H1 (cell line): Measurements from ENCODE around the gene TMEM18. TPM values are rescaled to one million over a fixed set of nuclear protein-coding genes. Genes with fewer than 3 reads are reported as not detected.

Source experiments
- CTCF ChIA-PET: fragments of 300-600 bp; sonication (Branson Sonifier 250); formaldehyde crosslinking; loops from one replicate; lab custom pipeline; 2021; ENCODE audit not compliant: partially characterized antibody; lab: Charles Lee
- POLR2A ChIA-PET: fragments of 300-600 bp; sonication (Branson Sonifier 250); formaldehyde crosslinking; loops from one replicate; lab custom pipeline; 2021; ENCODE audit warnings: inconsistent platforms; ENCODE audit not compliant: partially characterized antibody; lab: Charles Lee
- DNase-seq, 2 experiments: peaks; one replicate each; pipeline versions ENCODE4 v3.0.0 to v3.0.0-alpha.2; 2010 to 2022; ENCODE audit warnings: low spot score in 2 of 2, low read depth in 1 of 2, mixed read lengths in 1 of 2
- FAIRE-seq: peaks from 2 replicates; lab custom pipeline; 2011; peaks lifted over from hg19 to GRCh38; lab: Jason Lieb, UNC
- H2AFZ ChIP-seq: 2 replicates; pipeline ENCODE4 v1.8.1; 2012; ENCODE audit warnings: low read length, inconsistent platforms
- H2AK5ac ChIP-seq: 2 replicates; pipeline ENCODE4 v1.6.1; 2013; ENCODE audit warnings: low read depth, low read length
- H2BK120ac ChIP-seq: replicated peaks from 2 replicates; pipeline ENCODE3; 2013; ENCODE audit warnings: low read depth, low read length, inconsistent platforms
- H2BK12ac ChIP-seq: 2 replicates; pipeline ENCODE4 v1.6.1; 2013; ENCODE audit warnings: low read depth, low read length
- H2BK15ac ChIP-seq: 2 replicates; pipeline ENCODE4 v1.6.1; 2013; ENCODE audit warnings: low read length
- H2BK20ac ChIP-seq: 2 replicates; pipeline ENCODE4 v1.6.1; 2013; ENCODE audit warnings: low read length
- H2BK5ac ChIP-seq: 2 replicates; pipeline ENCODE4 v1.6.1; 2013; ENCODE audit warnings: low read depth, low read length
- H3K14ac ChIP-seq: 2 replicates; pipeline ENCODE4 v1.6.1; 2013; ENCODE audit warnings: inconsistent platforms; ENCODE audit not compliant: insufficient read length
- H3K18ac ChIP-seq: 2 replicates; pipeline ENCODE4 v1.6.1; 2013; ENCODE audit warnings: low read length; ENCODE audit errors: extremely low read depth
- H3K23ac ChIP-seq: 2 replicates; pipeline ENCODE4 v1.6.1; 2013; ENCODE audit warnings: inconsistent platforms; ENCODE audit not compliant: insufficient read length
- H3K23me2 ChIP-seq: 2 replicates; pipeline ENCODE4 v1.6.1; 2013; ENCODE audit warnings: low read depth, low read length
- H3K27ac ChIP-seq: 2 replicates; pipeline ENCODE4 v1.6.1; 2011; ENCODE audit warnings: low read depth, low read length, inconsistent platforms
- H3K27me3 ChIP-seq, 4 experiments: replicated peaks in 1 of 4; 1 replicate in 1 of 4; 2 replicates in 3 of 4; pipeline versions ENCODE4 v1.6.1 to v1.8.1; 2011 to 2013; ENCODE audit warnings: low read length in 3 of 4, mild to moderate bottlenecking in 3 of 4, inconsistent platforms in 2 of 4, mixed read lengths in 2 of 4, moderate library complexity in 1 of 4; ENCODE audit not compliant: control insufficient read depth in 3 of 4, insufficient read depth in 3 of 4; ENCODE audit errors: extremely low read depth in 1 of 4
- H3K36me3 ChIP-seq, 4 experiments: 2 replicates each; pipeline versions ENCODE4 v1.6.1 to v1.8.1; 2011 to 2013; ENCODE audit warnings: mild to moderate bottlenecking in 4 of 4, low read length in 3 of 4, moderate library complexity in 2 of 4, control low read depth in 1 of 4, inconsistent platforms in 1 of 4; ENCODE audit not compliant: insufficient read depth in 4 of 4, control insufficient read depth in 2 of 4
- H3K4ac ChIP-seq: replicated peaks from 2 replicates; pipeline ENCODE3; 2013; ENCODE audit warnings: low read length, low read depth, mixed read lengths, inconsistent platforms; ENCODE audit not compliant: insufficient read length
- H3K4me1 ChIP-seq, 4 experiments: replicated peaks in 1 of 4; 1 replicate in 1 of 4; 2 replicates in 3 of 4; pipeline versions ENCODE4 v1.6.1 to v1.8.1; 2011 to 2013; ENCODE audit warnings: low read length in 3 of 4, inconsistent platforms in 2 of 4, mixed read lengths in 1 of 4; ENCODE audit not compliant: insufficient read depth in 4 of 4, control insufficient read depth in 3 of 4
- H3K4me2 ChIP-seq, 2 experiments: 2 replicates each; pipeline versions ENCODE4 v1.6.1 to v1.8.1; 2011 to 2013; ENCODE audit warnings: low read depth in 2 of 2, low read length in 2 of 2, control low read depth in 1 of 2, inconsistent platforms in 1 of 2, mild to moderate bottlenecking in 1 of 2; ENCODE audit not compliant: insufficient read depth in 1 of 2
- H3K4me3 ChIP-seq, 4 experiments: fragments of 200-600, 300-600 bp in 1 of 4; sonication (generic), shearing (Covaris generic), sonication (Bioruptor Twin) in 1 of 4; 2 replicates each; pipeline versions ENCODE4 v1.5.1 to v1.8.1; 2011 to 2016; ENCODE audit warnings: low read length in 4 of 4, low read depth in 3 of 4, control low read depth in 2 of 4, inconsistent platforms in 2 of 4, mild to moderate bottlenecking in 2 of 4, mixed read lengths in 1 of 4, moderate library complexity in 1 of 4; ENCODE audit not compliant: insufficient read depth in 2 of 4; ENCODE audit errors: extremely low read depth in 1 of 4
- H3K56ac ChIP-seq: replicated peaks from 2 replicates; pipeline ENCODE3; 2013; ENCODE audit warnings: low read depth, mild to moderate bottlenecking, mixed read lengths, low read length, inconsistent platforms; ENCODE audit not compliant: insufficient read length
- H3K79me1 ChIP-seq: 2 replicates; pipeline ENCODE4 v1.6.1; 2013; ENCODE audit warnings: low read depth, low read length, control low read depth
- H3K79me2 ChIP-seq, 2 experiments: 2 replicates each; pipeline versions ENCODE4 v1.6.1 to v1.8.1; 2012 to 2013; ENCODE audit warnings: low read length in 2 of 2, mild to moderate bottlenecking in 2 of 2, inconsistent platforms in 1 of 2; ENCODE audit not compliant: insufficient read depth in 2 of 2, control insufficient read depth in 1 of 2
- H3K9ac ChIP-seq, 4 experiments: replicated peaks in 1 of 4; 1 replicate in 1 of 4; 2 replicates in 3 of 4; pipeline versions ENCODE4 v1.6.1 to v1.8.1; 2011 to 2013; ENCODE audit warnings: low read depth in 3 of 4, low read length in 3 of 4, control low read depth in 2 of 4, mild to moderate bottlenecking in 2 of 4, moderate library complexity in 2 of 4, inconsistent platforms in 1 of 4; ENCODE audit errors: extremely low read depth in 1 of 4
- H3K9me3 ChIP-seq, 2 experiments: 2 replicates each; pipeline versions ENCODE4 v1.6.1 to v1.8.1; 2012 to 2013; ENCODE audit warnings: mild to moderate bottlenecking in 2 of 2, moderate library complexity in 2 of 2, control low read depth in 1 of 2, inconsistent platforms in 1 of 2, low read depth in 1 of 2, low read length in 1 of 2, mixed read lengths in 1 of 2; ENCODE audit not compliant: insufficient read depth in 2 of 2
- H4K20me1 ChIP-seq, 2 experiments: replicated peaks in 1 of 2; 2 replicates each; pipeline versions ENCODE3 to v1.8.1; 2011 to 2013; ENCODE audit warnings: inconsistent platforms in 2 of 2, low read length in 2 of 2, mild to moderate bottlenecking in 1 of 2; ENCODE audit not compliant: insufficient read depth in 2 of 2, control insufficient read depth in 1 of 2
- H4K5ac ChIP-seq: 2 replicates; pipeline ENCODE4 v1.6.1; 2013; ENCODE audit warnings: low read length, low read depth, mixed read lengths, inconsistent platforms; ENCODE audit not compliant: insufficient read length
- H4K8ac ChIP-seq: 2 replicates; pipeline ENCODE4 v1.8.0; 2013; ENCODE audit warnings: mild to moderate bottlenecking, moderate library complexity, low read length, inconsistent platforms; ENCODE audit not compliant: insufficient read depth; ENCODE audit errors: extremely low read depth
- H4K91ac ChIP-seq: replicated peaks from 2 replicates; pipeline ENCODE3; 2013; ENCODE audit warnings: low read length, mixed read lengths, inconsistent platforms; ENCODE audit not compliant: insufficient read length
- BACH1 ChIP-seq: IDR thresholded peaks from 2 replicates; pipeline ENCODE4 v1.6.1; 2012; ENCODE audit warnings: low read length, improper control_type of control experiment
- KDM1A ChIP-seq: fragments of 200-600, 300-600 bp; sonication (generic); IDR thresholded peaks from 2 replicates; pipeline ENCODE4 v1.7.1; 2016; ENCODE audit warnings: mild to moderate bottlenecking, low read length, borderline replicate concordance
- MAX ChIP-seq: IDR thresholded peaks from 2 replicates; pipeline ENCODE4 v1.6.1; 2012; ENCODE audit warnings: inconsistent platforms
- RNF2 ChIP-seq: fragments of 200-900, 300-1000 bp; sonication (generic); IDR thresholded peaks from 2 replicates; pipeline ENCODE4 v1.7.1; 2016; ENCODE audit warnings: borderline replicate concordance, low read depth, mild to moderate bottlenecking, antibody characterized with exemption, low read length; ENCODE audit not compliant: poor library complexity, severe bottlenecking; ENCODE audit errors: missing control alignments
- SUZ12 ChIP-seq: fragments of 200-600 bp; sonication (generic); IDR thresholded peaks from 2 replicates; pipeline ENCODE4 v1.6.1; 2012; ENCODE audit warnings: mild to moderate bottlenecking, inconsistent platforms, low read length, moderate library complexity, mixed read lengths
- WGBS, 2 experiments: shearing (Covaris generic) in 1 of 2; methylation state at CpG; one replicate each; pipeline versions ENCODE4 v1.1.6 to v1.1.7; 2013 to 2015; ENCODE audit warnings: low lambda C conversion rate in 2 of 2, mixed read lengths in 2 of 2, inconsistent platforms in 1 of 2, low coverage in 1 of 2, missing lambda C conversion rate in 1 of 2; ENCODE audit not compliant: insufficient replicate concordance in 2 of 2, insufficient coverage in 1 of 2, insufficient read length in 1 of 2; ENCODE audit errors: extremely low coverage in 1 of 2, missing lambda C conversion rate in 1 of 2; 5-methylcytosine and 5-hydroxymethylcytosine counted together
- polyA plus RNA-seq, 7 experiments: library from polyadenylated mRNA; depleted of rRNA in 3 of 7; stranded (reverse) in 5 of 7; unstranded in 2 of 7; fragments of >200 nt in 5 of 7; fragments of 200-250 nt in 2 of 7; gene quantifications; 1 replicate in 5 of 7; 2 replicates in 1 of 7; 4 replicates in 1 of 7; pipeline versions ENCODE4 v1.2.1 to v1.2.3, GENCODE V29; 2011 to 2013; ENCODE audit warnings: missing spikeins in 2 of 7, mixed read lengths in 2 of 7
- total RNA-seq: library from RNA; stranded (reverse); fragmentation: NEBNext Ultra II Directional; extraction: Animal tissue kit (Norgen Biotek cat#: 25700); gene quantifications from 2 replicates; pipeline ENCODE4 v1.2.1, GENCODE V29; 2021

The TMEM18 gene
- total and polyA plus RNA-seq, 2 of the 8 experiments (the other 6 are each of a cell fraction or from before 2014, with no cell fraction given), result 22.4 to 27.1 TPM

DNA sequence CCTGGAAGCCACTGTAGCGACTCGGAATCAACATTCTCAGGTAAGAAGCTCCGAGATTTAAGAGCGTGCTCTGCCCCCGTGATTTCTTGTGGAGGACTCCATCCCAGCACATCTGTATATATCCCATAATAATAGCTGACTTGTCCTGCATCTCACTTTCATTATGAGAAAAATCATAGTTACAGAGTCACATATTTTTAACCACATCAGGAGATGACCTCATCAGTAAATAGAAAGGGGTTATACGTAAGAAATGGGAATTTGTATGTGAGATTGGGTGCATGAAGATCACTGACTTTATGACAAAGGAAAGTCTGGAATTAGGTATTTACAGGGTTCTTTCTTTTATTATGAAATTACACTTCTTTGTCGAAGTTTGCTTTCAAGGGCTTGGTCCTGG is 16.4 kb upstream of the TMEM18 start:
- H3K79me2 ChIP-seq, result no peaks in the 10 kb centered on the region
- 92% methylated on average over 7 of the region's 7 CpGs; no CpG with 5 or more reads in 1 of the 2 experiments for WGBS, 2 experiments
- H3K4me1 ChIP-seq, result 0 out of 7 replicates have a peak, but pooled peaks cover 0 to 2% (median 0%) of the 10 kb centered on the region in 4 experiments
- no peak overlapping the region for H3K4ac ChIP-seq
- no peak overlapping the region for H3K18ac ChIP-seq
- H2BK12ac ChIP-seq, result no peak overlapping the region
- no peak overlapping the region for H3K4me2 ChIP-seq
- no peak overlapping the region for H2AFZ ChIP-seq
- no peak overlapping the region for H3K14ac ChIP-seq
- no peak overlapping the region for H3K23ac ChIP-seq
- DNase-seq (no peak), FAIRE-seq (no peak)
- no peaks in the 10 kb centered on the region for H4K20me1 ChIP-seq
- H2BK20ac ChIP-seq, result no peak overlapping the region
- no peaks in the 10 kb centered on the region; a peak in 1 of 7 replicates for H3K27me3 ChIP-seq
- H3K36me3 ChIP-seq, result no peaks in the 10 kb centered on the region
- no peak overlapping the region for H3K4me3 ChIP-seq
- H4K91ac ChIP-seq, result no peak overlapping the region
- H3K23me2 ChIP-seq, result no peaks in the 10 kb centered on the region
- no peak overlapping the region for H4K8ac ChIP-seq
- H2BK5ac ChIP-seq, result no peak overlapping the region
- H3K9ac ChIP-seq, result no peak overlapping the region
- no peak for TF ChIP-seq SUZ12
- TF ChIP-seq KDM1A, result no peak
- TF ChIP-seq RNF2, result no peak
- TF ChIP-seq MAX, result no peak
- TF ChIP-seq BACH1, result no peak
- H2BK120ac ChIP-seq, result no peak overlapping the region
- POLR2A ChIA-PET, result interaction anchor here (1.7 kb wide), 1 partner anchor 14 kb away, joined by 5 read pairs; no protein-coding TSS in a partner anchor
- CTCF ChIA-PET, result interaction anchor here (1.4 to 1.6 kb wide), 3 partner anchors 20 to 26 kb away, joined by 3 to 6 read pairs (median 4); no protein-coding TSS in a partner anchor
- no peak overlapping the region for H4K5ac ChIP-seq
- no peaks in the 10 kb centered on the region for H3K9me3 ChIP-seq
- H2BK15ac ChIP-seq, result no peak overlapping the region
- H3K56ac ChIP-seq, result no peak overlapping the region
- H3K27ac ChIP-seq, result no peak overlapping the region
- H2AK5ac ChIP-seq, result no peak overlapping the region
- no peaks in the 10 kb centered on the region for H3K79me1 ChIP-seq
